ENCODE results near the gene WFIKKN2.

Gene WFIKKN2

DNA sequence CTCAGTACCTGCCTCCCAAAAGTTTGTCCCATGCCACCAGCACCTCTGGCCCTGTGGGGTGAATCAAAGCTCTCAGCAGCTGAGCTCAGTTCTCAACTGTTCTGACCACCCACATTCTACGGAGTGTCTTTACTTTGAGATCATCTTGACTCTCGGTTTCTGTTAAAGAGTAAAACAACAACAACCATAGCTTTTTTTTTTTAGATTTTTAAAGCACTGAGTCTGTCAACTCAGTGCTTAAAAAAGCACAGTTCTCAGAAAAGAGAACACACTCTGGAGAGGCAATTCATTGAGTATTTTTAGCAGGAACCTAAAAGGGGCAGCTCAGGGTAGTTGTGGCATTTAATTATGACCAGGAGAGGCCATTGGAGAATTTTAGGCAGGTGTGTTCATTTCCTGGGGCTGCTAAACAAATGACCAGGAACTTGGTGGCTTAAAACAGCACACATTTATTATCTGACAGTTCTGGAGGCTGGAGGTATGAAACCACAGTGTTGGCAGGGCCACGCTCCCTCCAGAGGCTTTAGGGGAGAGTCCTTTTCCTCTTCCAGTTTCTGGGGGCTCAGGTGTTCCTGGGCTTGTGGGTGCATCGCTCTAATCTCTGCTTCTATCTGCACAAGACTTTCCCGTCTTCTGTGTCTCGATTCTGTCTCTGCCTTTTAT lies 6.7 kb upstream of the WFIKKN2 start:
- H3K9me3 ChIP-seq (ENCODE audit: low read length), result no peaks in the 10 kb centered on the region
- no peak overlapping the region for H2AFZ ChIP-seq (ENCODE audit: low read length)
- TF ChIP-seq, protein P1, sequence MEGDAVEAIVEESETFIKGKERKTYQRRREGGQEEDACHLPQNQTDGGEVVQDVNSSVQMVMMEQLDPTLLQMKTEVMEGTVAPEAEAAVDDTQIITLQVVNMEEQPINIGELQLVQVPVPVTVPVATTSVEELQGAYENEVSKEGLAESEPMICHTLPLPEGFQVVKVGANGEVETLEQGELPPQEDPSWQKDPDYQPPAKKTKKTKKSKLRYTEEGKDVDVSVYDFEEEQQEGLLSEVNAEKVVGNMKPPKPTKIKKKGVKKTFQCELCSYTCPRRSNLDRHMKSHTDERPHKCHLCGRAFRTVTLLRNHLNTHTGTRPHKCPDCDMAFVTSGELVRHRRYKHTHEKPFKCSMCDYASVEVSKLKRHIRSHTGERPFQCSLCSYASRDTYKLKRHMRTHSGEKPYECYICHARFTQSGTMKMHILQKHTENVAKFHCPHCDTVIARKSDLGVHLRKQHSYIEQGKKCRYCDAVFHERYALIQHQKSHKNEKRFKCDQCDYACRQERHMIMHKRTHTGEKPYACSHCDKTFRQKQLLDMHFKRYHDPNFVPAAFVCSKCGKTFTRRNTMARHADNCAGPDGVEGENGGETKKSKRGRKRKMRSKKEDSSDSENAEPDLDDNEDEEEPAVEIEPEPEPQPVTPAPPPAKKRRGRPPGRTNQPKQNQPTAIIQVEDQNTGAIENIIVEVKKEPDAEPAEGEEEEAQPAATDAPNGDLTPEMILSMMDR (IDR thresholded peaks at IDR 0.05; ENCODE audit: low read length), result no peak
- no peaks in the 10 kb centered on the region for H3K4me1 ChIP-seq (ENCODE audit: insufficient read depth, low read length, severe bottlenecking)
- H3K4me3 ChIP-seq (ENCODE audit: low read depth, low read length, poor library complexity, severe bottlenecking), result no peak overlapping the region
- H3K9ac ChIP-seq (ENCODE audit: low read length), result no peak overlapping the region
- H4K20me1 ChIP-seq (ENCODE audit: insufficient read depth, low read length), result no peaks in the 10 kb centered on the region
- no peaks in the 10 kb centered on the region; the same call in 1 of the 2 replicates for H3K27me3 ChIP-seq (ENCODE audit: insufficient read depth, low read length)
- H3K4me2 ChIP-seq (ENCODE audit: low read length), result no peak overlapping the region
- H3K27ac ChIP-seq (ENCODE audit: low read depth, low read length, poor library complexity, severe bottlenecking), result no peak overlapping the region
- H3K36me3 ChIP-seq (ENCODE audit: insufficient read depth, low read length), result no peaks in the 10 kb centered on the region
- H3K79me2 ChIP-seq (ENCODE audit: insufficient read depth, low read length), result no peaks in the 10 kb centered on the region
- H3F3A ChIP-seq (ENCODE audit: insufficient read depth, low read length), result no peaks in the 10 kb centered on the region
- H3K9me2 ChIP-seq (ENCODE audit: low read depth, low read length), result no peaks in the 10 kb centered on the region

DNA sequence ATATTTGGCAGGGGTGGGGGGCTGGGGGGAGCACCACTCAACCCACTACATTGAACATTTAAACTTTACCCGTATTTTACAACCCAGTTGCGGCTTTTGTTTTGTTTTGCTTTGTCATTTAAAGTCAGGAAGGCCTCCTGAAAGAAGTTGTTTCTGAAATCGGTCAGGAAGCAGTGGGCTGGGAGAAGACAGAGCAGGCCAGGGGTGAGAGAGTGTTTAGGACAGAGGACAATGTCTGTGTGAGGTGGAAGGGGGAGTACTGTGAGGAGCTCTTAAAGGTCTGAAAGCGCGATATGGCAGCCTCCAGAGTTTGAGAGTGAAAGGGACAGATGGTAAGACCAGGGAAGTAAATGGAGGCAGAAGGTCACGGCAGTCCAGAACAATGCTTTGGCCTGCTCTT lies 6.1 kb upstream of the WFIKKN2 start:
- TF ChIP-seq, protein P1 (IDR thresholded peaks at IDR 0.05; ENCODE audit: low read length), result no peak
- TF ChIP-seq EZH2 (IDR thresholded peaks at IDR 0.05; ENCODE audit: borderline replicate concordance, low read length), result no peak
- Histone ChIP-seq H3K4me1 (ENCODE audit: insufficient read depth, low read length, severe bottlenecking) (no peaks in the 10 kb centered on the region), H3K4me2 (ENCODE audit: low read length) (no peak overlapping the region), H2AFZ (ENCODE audit: low read length) (no peak overlapping the region), H4K20me1 (ENCODE audit: insufficient read depth, low read length) (no peaks in the 10 kb centered on the region), H3K9me2 (ENCODE audit: low read depth, low read length) (no peaks in the 10 kb centered on the region), H3K27ac (ENCODE audit: low read depth, low read length, poor library complexity, severe bottlenecking) (no peak overlapping the region), H3K36me3 (ENCODE audit: insufficient read depth, low read length) (no peaks in the 10 kb centered on the region), H3F3A (ENCODE audit: insufficient read depth, low read length) (no peaks in the 10 kb centered on the region), H3K4me3 (ENCODE audit: low read depth, low read length, poor library complexity, severe bottlenecking) (no peak overlapping the region), H3K9me3 (ENCODE audit: low read length) (no peaks in the 10 kb centered on the region), H3K79me2 (ENCODE audit: insufficient read depth, low read length) (no peaks in the 10 kb centered on the region), H3K9ac (ENCODE audit: low read length) (no peak overlapping the region), H3K27me3 (ENCODE audit: insufficient read depth, low read length) (no peaks in the 10 kb centered on the region; the same call in 1 of the 2 replicates)

DNA sequence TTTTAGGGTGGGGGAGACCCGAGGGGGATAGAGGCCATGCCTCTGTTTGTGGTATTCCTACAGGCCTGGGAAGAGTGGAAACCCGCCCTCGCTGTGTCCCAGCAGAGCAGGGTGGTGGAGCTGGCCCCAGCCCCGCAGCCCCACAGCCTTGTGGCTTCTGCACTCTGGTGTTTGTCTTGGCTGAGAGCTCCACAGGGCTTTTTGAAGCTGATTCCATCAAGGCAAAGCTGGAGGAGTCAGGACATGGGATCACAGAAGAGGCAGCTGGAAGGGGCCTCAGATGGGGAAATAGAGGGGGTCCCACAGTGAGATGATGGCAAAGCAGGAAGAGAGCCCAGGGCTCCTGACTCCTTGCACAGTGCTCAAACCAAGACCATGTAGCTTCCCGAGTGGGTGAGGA lies 5.0 kb upstream of the WFIKKN2 start:
- Histone ChIP-seq H3K9ac (ENCODE audit: low read length) (no peak overlapping the region), H3K79me2 (ENCODE audit: insufficient read depth, low read length) (no peaks in the 10 kb centered on the region), H4K20me1 (ENCODE audit: insufficient read depth, low read length) (no peaks in the 10 kb centered on the region), H3F3A (ENCODE audit: insufficient read depth, low read length) (no peaks in the 10 kb centered on the region), H3K4me1 (ENCODE audit: insufficient read depth, low read length, severe bottlenecking) (no peaks in the 10 kb centered on the region), H3K36me3 (ENCODE audit: insufficient read depth, low read length) (no peaks in the 10 kb centered on the region), H3K4me3 (ENCODE audit: low read depth, low read length, poor library complexity, severe bottlenecking) (no peak overlapping the region), H3K27ac (ENCODE audit: low read depth, low read length, poor library complexity, severe bottlenecking) (no peak overlapping the region), H3K9me3 (ENCODE audit: low read length) (no peaks in the 10 kb centered on the region), H3K9me2 (ENCODE audit: low read depth, low read length) (no peaks in the 10 kb centered on the region), H2AFZ (ENCODE audit: low read length) (no peak overlapping the region), H3K27me3 (ENCODE audit: insufficient read depth, low read length) (no peaks in the 10 kb centered on the region; the same call in none of the 2 replicates), H3K4me2 (ENCODE audit: low read length) (no peak overlapping the region)
- TF ChIP-seq EZH2 (IDR thresholded peaks at IDR 0.05; ENCODE audit: borderline replicate concordance, low read length), result no peak
- TF ChIP-seq, protein P1 (IDR thresholded peaks at IDR 0.05; ENCODE audit: low read length), result no peak

All from OCI-LY1 (cell line).